NK-92 (cell line): ENCODE results near the gene ABCC2.
"Not testable (repeated sequence)": the region's sequence is repeated elsewhere in the genome, so short reads cannot be mapped to it uniquely, and the experiment has no call there.

Source experiments
- DNase-seq: peaks from one replicate; lab custom pipeline; 2025; ENCODE audit not compliant: unreplicated experiment; lab: John Stamatoyannopoulos, UW

The ABCC2 gene

GRCh38 chr10:99807786-99808185, 25.3 kb downstream of the ABCC2 start:
- no peak for DNase-seq

DNA sequence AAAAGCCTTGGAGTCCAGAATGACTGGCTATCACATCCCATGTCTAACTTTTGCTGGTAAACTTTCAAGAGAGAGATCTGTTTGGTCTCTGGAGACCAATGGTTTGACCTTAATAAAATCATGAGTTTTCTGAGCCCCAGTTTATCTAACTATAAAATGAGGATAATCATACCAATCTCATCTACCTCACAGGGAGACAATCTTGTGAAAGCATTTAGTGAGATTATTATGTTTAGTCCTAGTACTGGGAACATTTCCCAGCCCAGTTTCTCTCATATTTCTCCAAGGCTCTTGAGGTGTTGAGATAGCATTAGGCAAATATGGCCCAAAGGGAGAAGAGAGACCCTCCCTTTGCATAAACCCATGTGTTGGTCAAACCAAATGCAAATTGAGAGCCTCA, 25.8 kb downstream of the ABCC2 start:
- DNase-seq = no peak

DNA sequence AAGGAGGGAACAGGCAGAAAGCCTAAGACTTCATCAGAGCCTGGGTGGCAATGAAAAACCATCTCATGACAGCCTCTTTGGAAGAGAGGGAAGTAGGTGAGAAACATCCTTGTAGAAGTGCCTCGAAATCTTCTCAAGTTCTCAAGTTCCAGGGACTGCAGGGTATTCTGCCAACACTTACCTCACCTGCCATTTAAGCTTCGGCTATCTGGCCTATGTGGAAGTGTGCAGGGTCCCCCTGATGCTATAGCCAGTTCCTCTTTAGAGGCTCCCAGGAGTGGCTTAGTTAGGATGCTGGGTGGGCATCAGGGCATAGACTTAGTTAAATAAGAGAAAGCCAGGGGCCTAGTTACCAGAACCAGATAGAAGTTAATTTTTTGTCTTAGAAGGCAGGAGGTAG, 27.0 kb downstream of the ABCC2 start:
- DNase-seq = no peak

DNA sequence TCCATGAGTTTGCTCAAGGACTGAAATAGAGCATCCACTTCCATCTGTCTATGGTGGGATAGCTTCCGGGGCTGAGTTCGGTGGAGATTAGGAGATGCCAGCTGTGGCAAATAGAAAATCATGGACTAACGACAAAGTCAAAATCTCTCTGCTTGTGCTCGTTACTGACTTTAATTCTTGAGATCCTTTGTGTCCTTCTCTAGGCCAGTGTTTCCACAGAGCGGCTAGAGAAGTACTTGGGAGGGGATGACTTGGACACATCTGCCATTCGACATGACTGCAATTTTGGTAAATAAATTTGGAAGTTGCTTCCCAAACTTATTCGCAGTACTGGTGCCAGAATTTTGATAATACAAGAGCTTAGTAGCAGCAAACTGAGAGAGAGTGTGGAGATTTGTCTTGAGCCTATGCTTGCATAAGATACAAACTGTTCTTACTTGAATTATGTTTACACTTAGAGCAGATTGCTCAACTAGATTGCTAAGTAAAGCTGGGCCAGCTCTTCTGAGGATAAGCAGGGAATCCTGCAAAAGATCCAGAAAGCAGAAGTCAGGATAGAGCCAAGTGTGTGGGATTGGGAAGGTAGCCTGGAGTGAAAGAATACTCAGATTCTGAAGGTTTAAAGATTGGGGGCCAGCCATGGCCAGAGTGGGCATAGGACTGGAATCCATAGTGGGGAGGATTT, 27.6 kb downstream of the ABCC2 start:
- no peak for DNase-seq

- no peak for DNase-seq
These were observed 29.7 kb downstream of the ABCC2 start for GRCh38 chr10:99812177-99812576.

DNA sequence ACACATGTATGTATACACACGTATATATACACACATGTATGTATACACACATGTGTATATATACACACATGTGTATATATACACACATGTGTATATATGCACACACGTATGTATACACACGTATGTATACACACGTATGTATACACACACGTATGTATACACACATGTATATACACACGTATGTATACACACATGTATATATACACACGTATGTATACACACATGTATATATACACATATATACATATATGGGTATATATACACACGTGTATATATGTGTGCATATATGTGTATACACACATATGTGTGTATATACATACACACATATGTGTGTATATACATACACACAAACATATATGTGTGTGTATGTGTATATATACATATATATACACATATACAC, 31.7 kb downstream of the ABCC2 start:
- no peak for DNase-seq

GRCh38 chr10:99815621-99816020, 33.2 kb downstream of the ABCC2 start:
- DNase-seq = no peak

GRCh38 chr10:99827936-99828335, 45.5 kb downstream of the ABCC2 start:
- DNase-seq = no peak

DNA sequence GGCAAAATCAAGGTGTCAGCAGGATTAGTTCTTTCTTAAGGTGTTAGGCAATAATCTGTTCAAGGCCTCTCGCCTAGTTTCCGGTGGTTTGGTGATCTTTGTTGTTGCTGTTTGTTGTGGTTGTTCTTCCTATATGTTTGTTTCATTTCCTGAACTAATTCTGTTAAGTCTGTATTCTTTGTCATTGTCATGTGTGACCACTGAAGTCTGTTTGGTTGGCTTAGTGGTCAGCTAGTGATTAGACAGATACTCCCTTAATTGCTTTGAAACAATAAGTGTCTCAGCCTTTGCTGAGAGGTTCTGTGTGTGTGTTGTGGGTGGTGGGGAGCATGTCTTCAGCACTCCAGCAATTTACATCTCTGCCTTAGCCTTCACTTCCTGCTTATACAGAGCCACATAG, 46.0 kb downstream of the ABCC2 start:
- DNase-seq = no peak

GRCh38 chr10:99832439-99832838, 50.0 kb downstream of the ABCC2 start:
- DNase-seq = no peak

DNA sequence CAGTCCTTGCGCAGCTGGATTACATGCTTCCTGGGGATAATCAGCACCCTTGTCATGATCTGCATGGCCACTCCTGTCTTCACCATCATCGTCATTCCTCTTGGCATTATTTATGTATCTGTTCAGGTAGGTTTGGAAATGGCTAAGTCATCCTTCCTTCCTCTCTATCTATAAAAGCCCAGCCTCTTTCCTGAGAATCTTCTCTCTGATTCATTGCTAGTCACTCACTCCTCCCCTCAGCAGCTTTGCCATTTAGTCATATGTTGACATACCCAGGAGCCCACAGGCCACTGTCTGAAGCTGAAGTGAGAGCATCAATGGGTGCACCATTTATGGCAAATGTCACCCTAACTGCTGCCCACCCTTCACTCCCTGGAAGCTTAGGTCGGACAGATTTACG, 52.0 kb downstream of the ABCC2 start:
- no peak for DNase-seq

DNA sequence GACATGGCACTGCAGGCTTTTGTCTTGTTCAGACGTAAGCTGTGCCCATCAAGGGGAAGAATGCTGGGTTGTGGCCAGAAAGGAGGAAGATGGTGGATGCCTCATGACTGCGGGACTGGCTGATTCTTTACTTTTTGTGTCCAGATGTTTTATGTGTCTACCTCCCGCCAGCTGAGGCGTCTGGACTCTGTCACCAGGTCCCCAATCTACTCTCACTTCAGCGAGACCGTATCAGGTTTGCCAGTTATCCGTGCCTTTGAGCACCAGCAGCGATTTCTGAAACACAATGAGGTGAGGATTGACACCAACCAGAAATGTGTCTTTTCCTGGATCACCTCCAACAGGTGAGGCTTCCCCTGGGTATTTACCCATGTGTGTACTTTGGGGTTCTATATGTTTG, 53.5 kb downstream of the ABCC2 start:
- DNase-seq = no peak

GRCh38 chr10:99836711-99837110, 54.3 kb downstream of the ABCC2 start:
- no peak for DNase-seq

DNA sequence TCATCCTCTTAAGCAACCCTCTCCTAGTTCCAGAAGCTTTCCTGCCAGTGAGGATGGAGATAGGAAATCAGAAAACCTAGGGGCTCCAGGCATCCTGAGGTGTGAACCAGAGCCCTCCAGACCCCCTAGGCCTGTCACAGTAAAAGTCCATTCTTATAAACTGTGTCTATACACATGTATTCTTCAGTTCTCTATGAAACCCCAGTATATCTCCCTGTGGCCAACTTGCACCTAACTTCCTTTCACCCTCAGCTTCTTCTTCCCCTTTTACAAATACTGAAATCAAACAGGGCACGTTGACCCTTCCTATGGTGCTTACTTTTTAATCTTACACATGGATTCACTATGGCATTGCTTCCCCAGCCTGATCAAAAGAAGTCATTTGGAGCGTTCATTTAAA, 58.4 kb downstream of the ABCC2 start:
- DNase-seq = not testable (repeated sequence)

- no peak for DNase-seq
These were observed 59.3 kb downstream of the ABCC2 start for GRCh38 chr10:99841746-99842145.

DNA sequence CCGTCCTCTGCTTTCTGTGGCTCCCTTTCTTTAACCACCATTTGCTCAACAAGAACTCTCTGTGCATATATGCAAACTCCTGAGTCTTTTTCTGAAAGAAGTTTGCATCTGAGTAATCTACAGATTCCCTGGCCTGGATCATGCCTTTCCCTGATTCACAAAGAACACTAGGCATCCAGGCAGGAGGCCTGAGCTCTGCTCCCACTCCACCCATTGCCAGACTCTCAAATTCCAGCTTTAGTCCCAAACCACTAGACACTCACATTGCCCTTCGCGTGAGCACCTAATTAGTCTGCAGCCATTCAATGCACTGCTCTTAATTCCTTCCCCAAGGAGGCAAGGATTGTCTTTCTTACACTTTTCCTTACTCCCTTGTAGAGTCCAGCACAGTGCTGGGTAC, 60.9 kb downstream of the ABCC2 start:
- no peak for DNase-seq

GRCh38 chr10:99844433-99844955, 62.1 kb downstream of the ABCC2 start:
- no peak for DNase-seq

GRCh38 chr10:99845837-99846382, 63.5 kb downstream of the ABCC2 start:
- no peak for DNase-seq

DNA sequence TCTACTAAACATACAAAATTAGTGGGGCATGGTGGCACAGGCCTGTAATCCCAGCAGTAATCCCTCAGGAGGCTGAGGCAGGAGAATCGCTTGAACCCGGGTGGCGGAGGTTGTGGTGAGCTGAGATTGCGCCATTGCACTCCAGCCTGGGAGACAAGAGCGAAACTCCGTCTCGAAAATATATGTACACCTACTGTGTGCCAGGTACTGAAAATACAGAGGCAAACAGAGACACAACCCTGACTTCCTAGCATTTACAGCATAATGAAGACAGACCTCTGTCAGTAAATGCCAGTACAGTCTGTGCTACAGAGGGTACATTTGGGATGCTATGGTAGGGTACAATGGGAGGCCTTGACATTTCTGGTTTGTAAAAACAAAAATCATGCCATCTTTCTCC, 66.6 kb downstream of the ABCC2 start:
- DNase-seq = no peak

- no peak for DNase-seq
These were observed 67.1 kb downstream of the ABCC2 start for GRCh38 chr10:99849536-99849935.

DNA sequence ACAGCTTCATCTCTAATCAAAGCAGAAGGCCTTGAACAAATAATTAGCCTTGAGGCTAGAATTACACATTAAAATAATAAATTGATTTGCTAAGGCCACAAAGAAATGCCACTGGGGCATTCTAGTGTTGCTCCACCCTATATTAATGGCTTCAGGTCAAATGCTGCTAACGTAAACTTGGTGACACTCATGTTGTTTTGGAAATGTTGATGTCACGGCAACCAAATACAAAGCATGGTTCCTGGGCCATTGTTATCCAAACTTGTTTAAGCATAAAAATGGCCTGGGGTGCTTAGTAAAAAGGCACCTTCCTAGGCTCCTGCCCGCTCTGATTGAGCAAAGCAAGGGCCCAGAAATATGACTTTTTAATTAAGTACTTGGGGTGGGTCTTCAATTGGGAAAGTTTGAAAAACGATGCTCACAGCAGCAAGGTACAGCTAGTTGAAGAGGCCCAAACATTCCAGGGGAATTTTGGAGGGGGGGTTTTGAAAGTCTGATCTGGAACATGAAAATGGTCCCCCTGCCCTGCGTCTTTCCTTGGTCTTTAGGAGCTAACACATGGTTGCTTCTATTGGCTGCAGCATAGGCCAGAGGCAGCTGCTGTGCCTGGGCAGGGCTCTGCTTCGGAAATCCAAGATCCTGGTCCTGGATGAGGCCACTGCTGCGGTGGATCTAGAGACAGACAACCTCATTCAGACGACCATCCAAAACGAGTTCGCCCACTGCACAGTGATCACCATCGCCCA, 67.8 kb downstream of the ABCC2 start:
- no peak for DNase-seq

DNA sequence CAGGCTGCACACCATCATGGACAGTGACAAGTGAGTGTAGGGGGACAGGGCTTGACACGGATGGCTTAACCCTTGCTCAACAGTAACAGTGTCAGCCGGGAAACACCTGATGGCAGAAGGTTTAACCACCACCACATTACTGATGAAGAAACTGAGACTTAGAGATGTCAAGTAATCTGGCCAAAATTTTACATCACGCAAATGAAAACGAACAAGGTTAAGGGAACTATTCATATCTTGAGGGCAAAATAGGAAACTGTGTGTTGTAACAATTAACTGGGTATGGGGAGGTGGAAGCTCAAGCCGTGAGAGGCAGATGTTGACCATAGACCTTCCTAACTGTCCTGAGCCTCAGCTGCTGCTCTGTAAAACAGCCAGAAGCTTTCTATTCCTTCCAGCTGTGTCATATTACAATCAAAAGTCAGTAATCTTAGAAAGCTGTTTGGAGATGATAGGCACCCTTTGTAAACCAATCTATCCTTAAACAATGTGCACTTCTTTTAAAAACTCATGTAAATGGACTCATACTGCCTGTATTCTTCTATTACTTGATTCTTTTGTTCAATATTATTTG, 68.4 kb downstream of the ABCC2 start:
- no peak for DNase-seq
